NCI-H2107 treated with DMSO at 0.1 percent for 48 hours (cell line): ENCODE results near the gene EMILIN2.
"Not testable (repeated sequence)": the region's sequence is repeated elsewhere in the genome, so short reads cannot be mapped to it uniquely, and the experiment has no call there.

ENCODE experiments used
- DNase-seq: peaks from one replicate; lab custom pipeline; 2025; ENCODE audit not compliant: unreplicated experiment; lab: John Stamatoyannopoulos, UW

EMILIN2 gene

GRCh38 chr18:2846636-2847316, at the start of gene EMILIN2:
Gene EMILIN2, plus strand, starts transcription at chr18:2847006. Its CDS starts 183 bp downstream, at chr18:2847189.
- DNase-seq: no peak

GRCh38 chr18:2797951-2798350, 48.9 kb upstream of the EMILIN2 start:
- DNase-seq: no peak

GRCh38 chr18:2799369-2799768, 47.4 kb upstream of the EMILIN2 start:
- no peak for DNase-seq

- no peak for DNase-seq
These were observed 40.5 kb upstream of the EMILIN2 start for GRCh38 chr18:2805970-2806943.

GRCh38 chr18:2808640-2809039, 38.2 kb upstream of the EMILIN2 start:
- not testable (repeated sequence) for DNase-seq

GRCh38 chr18:2809666-2810183, 37.1 kb upstream of the EMILIN2 start:
- not testable (repeated sequence) for DNase-seq

- DNase-seq: no peak
These were observed 35.4 kb upstream of the EMILIN2 start for GRCh38 chr18:2811416-2811815.

GRCh38 chr18:2814928-2815327, 31.9 kb upstream of the EMILIN2 start:
- DNase-seq: no peak

- no peak for DNase-seq
These were observed 28.5 kb upstream of the EMILIN2 start for GRCh38 chr18:2818281-2818680.

- DNase-seq: no peak
These were observed 25.1 kb upstream of the EMILIN2 start for GRCh38 chr18:2821695-2822094.

GRCh38 chr18:2822213-2822921, 24.4 kb upstream of the EMILIN2 start:
- DNase-seq: no peak

- no peak for DNase-seq
These were observed 23.6 kb upstream of the EMILIN2 start for GRCh38 chr18:2823202-2823601.

GRCh38 chr18:2823966-2824365, 22.8 kb upstream of the EMILIN2 start:
- no peak for DNase-seq

GRCh38 chr18:2824865-2825264, 21.9 kb upstream of the EMILIN2 start:
- no peak for DNase-seq

- DNase-seq: no peak
These were observed 21.1 kb upstream of the EMILIN2 start for GRCh38 chr18:2825613-2826175.

GRCh38 chr18:2826581-2826980, 20.2 kb upstream of the EMILIN2 start:
- no peak for DNase-seq

GRCh38 chr18:2827061-2827460, 19.7 kb upstream of the EMILIN2 start:
- no peak for DNase-seq

- DNase-seq: not testable (repeated sequence)
These were observed 10.7 kb upstream of the EMILIN2 start for GRCh38 chr18:2836118-2836517.

GRCh38 chr18:2837290-2837689, 9.5 kb upstream of the EMILIN2 start:
- DNase-seq: not testable (repeated sequence)

- DNase-seq: no peak
These were observed 7.6 kb upstream of the EMILIN2 start for GRCh38 chr18:2839202-2839601.

- DNase-seq: no peak
These were observed 6.3 kb upstream of the EMILIN2 start for GRCh38 chr18:2840521-2840920.
